ENCODE data around the gene UHMK1.

The UHMK1 gene

DNA sequence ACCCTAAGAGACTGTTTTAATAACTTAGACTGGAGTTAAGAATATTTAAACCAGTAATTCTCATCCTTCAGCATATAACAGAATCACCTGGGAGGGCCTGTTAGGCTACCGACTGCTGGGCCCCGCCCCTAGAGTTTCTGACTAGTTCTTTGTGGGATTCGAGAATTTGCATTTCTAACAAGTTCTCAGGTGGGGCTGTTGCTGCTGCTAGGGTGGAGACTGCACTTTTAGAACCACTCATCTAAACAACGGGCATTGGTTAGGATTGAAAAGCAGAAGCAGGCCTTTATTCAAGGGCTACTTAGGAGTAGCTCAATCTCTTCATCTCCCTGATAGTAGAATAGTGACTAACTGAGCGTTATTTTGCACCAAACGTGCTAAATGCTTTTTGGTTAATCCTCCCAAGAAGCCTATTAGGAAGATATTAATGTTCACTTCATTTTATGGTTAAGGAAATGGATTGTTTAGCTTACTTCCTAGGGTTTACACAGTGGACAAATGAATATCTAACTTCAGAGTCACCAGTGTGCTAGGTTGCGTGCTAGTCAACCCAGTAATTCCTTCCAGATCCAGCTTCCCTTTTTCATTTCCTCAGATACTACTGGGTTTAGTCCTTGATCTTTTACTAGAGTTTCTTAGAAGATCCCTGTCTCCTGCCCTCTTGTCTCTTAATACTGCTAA is 32.8 kb downstream of the UHMK1 start:
- DNase-seq (ENCODE audit: low read depth), result no peak

DNA sequence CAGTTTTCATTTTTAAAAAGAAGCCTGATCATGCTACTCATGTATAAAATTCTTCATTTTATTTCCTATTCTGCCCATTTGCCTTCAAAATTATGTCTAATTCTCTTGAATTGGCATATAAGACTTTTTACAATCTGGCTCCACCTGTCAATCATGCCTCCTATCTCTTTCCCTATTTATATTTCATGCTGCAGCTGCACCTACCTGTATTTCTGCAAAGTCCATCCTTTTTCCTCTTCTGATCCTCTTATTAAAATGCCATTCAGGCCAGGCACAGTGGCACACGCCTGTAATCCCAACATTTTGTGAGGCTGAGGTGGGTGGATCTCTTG is 33.3 kb downstream of the UHMK1 start:
- no peak for DNase-seq (ENCODE audit: low read depth)

- DNase-seq (ENCODE audit: low read depth), result no peak
These were observed 37.9 kb downstream of the UHMK1 start for GRCh38 chr1:162535501-162535900.

GRCh38 chr1:162536511-162536910 is 38.9 kb downstream of the UHMK1 start:
- no peak for DNase-seq (ENCODE audit: low read depth)

DNA sequence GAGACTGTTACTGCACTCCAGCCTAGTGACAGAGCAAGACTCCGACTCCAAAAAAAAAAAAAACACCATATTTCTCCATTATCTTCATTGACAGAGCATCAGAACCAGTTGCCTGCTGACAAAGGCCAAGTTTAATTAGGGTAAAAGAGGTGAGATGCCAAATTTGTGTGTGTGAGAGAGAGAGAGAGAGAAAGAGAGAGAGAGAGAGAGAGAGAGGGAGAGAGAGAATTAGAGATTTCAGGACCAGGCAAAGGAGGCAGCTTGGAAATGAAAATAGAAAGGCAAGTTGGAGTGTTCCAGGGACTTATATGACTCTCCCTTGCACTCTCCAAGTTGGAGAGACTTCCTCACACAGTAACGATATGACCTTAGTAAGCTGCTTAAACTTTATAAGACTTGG is 39.6 kb downstream of the UHMK1 start:
- no peak for DNase-seq (ENCODE audit: low read depth)

DNA sequence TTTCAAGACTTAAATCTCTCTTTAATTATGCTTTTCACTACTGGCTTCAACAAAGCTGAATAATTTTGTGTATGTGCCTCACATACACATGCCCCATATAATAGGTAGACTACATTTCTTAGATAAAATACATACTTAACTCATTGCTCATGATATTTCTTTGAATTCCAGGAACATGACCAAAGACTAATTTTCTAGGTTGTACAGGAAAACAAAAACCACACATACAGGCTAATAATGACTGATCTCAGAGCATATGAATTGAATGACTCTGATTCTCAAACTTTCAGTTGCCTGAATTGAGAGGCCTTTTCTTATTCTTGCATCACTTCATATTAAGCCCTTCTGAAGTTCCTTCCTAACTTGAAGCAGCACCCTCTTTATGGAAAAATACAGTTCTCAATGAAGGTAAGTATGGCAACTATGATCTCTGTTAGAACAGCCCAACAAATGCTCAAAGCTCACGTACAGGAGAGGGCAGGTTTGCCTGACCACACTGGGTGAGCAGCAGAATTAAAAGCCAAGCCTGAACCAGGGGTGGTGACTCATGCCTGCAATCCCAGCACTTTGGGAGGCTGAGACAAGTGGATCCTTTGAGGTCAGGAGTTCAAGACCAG is 41.3 kb downstream of the UHMK1 start:
- DNase-seq (ENCODE audit: low read depth), result no peak

GRCh38 chr1:162541619-162542141 is 44.1 kb downstream of the UHMK1 start:
- DNase-seq (ENCODE audit: low read depth), result no peak

- no peak for DNase-seq (ENCODE audit: low read depth)
These were observed 45.6 kb downstream of the UHMK1 start for GRCh38 chr1:162543228-162543627.

DNA sequence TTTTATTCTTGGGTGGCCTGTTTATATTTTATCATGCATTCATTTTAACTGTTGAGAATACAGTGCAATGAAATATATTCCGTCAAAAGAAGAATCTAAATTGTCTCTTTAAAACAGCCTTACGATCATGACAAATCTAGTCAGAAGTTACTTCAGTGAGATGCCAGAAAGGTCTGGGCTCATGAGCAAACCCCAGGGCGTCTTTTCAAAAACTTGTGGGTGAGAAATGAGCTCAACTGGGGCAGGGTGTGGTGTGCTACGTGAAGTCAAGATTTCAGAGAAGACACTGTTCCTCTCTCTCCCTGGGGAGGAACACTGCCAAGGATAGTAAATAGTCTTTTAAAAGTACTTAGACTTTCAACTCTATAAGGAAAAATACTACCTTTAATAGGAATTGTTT is 50.6 kb downstream of the UHMK1 start:
- DNase-seq (ENCODE audit: low read depth), result no peak

- no peak for DNase-seq (ENCODE audit: low read depth)
These were observed 51.4 kb downstream of the UHMK1 start for GRCh38 chr1:162549001-162549400.

GRCh38 chr1:162550925-162551324 is 53.3 kb downstream of the UHMK1 start:
- no peak for DNase-seq (ENCODE audit: low read depth)

DNA sequence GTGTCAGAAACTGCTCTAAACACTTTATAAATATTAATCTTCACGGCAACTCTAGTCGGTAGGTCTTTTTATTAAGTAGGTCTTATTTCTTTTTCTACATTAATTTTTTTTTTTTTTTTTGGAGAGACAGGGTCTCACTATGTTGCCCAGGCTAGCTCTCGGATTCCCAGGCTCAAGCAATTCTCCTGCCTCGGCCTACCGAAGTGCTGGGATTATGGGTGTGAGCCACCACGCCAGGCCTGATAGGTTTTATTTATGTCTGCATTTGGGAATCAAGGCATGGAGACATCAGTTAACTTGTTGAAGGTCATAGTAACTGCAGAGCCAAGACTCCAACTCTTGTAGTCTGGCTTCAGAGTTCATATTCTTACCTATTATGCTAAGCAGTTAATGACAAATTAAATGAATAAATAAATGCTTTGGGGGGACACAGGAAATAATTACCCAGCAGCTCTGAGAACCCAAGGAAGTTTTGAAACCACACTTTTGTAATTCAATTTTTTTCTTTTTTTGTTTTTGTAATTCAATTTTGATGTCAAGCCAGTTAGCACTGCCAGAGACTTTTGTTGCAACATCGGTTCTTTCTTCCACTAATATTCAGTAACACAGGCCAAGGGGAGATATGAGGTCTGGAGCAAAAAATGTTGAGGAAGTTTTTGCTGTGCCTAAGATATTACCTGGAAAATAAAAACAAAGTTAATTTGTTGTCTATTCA is 54.5 kb downstream of the UHMK1 start:
- no peak for DNase-seq (ENCODE audit: low read depth)

GRCh38 chr1:162552684-162553252 is 55.1 kb downstream of the UHMK1 start:
- DNase-seq (ENCODE audit: low read depth), result no peak

- no peak for DNase-seq (ENCODE audit: low read depth)
These were observed 56.6 kb downstream of the UHMK1 start for GRCh38 chr1:162554258-162554657.

DNA sequence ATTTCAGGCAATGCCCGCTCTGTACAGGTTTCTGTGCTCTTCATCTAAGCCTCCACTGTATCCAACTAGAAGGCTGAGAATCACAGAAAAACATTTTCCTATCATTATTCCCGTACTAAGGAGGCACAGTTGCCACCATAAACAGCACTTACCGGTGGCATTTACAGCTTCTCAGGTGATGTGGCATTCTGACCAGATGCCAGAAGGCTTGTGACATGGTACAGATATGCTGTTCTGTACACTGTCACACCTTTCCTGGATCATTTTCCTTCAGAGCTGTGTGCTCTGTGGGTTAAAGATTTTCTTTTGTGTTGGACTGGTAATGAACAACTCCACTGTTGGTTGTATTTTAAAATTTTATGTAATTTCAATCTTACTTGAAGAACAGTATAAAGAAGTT is 59.9 kb downstream of the UHMK1 start:
- DNase-seq (ENCODE audit: low read depth), result no peak

- DNase-seq (ENCODE audit: low read depth), result no peak
These were observed 62.9 kb downstream of the UHMK1 start for GRCh38 chr1:162560303-162561036.

- DNase-seq (ENCODE audit: low read depth), result peak; percentile 95
These were observed 63.5 kb downstream of the UHMK1 start for GRCh38 chr1:162561037-162561615.

DNA sequence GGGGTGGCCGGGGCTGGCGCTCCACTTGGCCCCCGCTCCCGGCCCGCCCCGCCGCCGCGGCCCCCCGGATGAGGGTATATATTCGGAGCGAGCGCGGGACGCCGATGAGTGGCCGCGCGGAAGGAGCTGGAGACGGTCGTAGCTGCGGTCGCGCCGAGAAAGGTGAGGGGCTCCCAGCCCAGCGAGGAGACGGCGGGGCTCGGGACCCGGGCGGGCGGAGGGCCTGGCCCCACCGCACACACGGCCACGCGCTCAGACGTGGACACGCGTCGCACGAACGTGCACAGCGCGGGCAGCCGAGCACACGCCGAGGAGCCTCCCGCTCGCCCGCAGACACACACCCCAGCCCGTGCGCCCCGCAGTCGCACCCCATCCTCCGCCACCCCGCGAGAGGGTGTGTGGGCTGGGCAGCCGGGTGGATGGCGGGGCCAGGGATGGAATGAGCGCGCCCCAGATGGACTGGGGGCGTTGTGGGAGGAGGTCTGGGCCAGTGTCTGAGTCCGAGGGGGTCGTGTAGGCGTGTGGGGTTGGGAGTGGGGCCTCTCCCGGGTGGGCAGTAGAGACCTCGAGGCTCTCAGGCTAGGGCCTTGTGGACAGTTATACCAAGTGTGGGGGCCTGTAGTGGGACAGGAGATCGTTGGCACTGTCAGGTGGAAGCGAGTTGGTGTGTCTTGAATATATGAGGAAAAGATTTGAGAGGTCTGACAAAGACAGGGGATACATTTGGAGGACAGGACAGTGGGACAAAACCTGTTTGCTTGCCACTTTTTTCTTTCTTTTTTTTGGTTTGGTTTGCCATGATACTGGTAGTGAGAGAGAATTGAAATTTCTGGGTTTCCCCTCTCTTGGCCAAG is 64.2 kb downstream of the UHMK1 start, which contains the start of gene UAP1:
Gene UAP1, plus strand, starts transcription at position 107 of the 854 bp plus-strand sequence. CDS start 4,347 bp downstream, outside the sequence.
- peak; percentile 1 for DNase-seq (ENCODE audit: low read depth)

DNA sequence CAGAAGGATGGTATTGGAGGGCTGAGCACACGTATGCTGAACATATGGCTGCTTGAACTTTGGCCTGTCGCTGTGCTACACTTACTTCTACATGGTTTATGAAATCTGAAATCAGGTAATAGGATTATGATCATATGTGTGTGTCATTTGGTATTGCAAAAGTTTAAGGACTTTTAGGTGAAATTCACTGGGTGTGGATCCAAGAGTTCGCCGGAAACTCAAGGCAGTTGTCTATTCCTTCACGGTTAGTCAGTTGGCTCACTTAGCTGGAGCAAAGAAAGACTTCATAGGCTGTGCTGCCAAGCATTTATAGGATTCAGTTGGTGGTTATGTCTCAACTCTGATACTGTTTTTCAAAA is 64.8 kb downstream of the UHMK1 start:
- DNase-seq (ENCODE audit: low read depth), result no peak

DNA sequence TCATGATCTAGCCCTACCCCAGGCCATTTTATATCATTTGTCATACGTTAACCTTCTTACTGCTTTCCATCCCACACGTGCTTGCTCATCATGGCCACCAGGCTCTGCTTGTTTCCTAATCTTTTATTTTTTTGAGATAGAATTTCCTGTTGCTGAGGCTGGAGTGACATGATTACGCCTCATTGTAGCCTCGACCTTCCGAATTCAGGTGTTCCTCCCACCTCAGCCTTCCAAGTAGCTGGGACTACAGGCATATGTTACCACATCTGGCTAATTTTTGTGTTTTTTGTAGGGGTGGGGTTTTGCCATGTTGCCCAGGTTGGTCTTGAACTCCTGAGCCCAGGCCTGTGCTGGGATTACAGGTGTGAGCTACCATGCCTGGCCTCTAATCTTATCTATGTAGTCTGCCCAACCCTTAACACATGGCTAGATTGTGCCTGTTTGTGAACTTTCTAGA is 67.2 kb downstream of the UHMK1 start:
- DNase-seq (ENCODE audit: low read depth), result no peak

- DNase-seq (ENCODE audit: low read depth), result no peak
These were observed 67.8 kb downstream of the UHMK1 start for GRCh38 chr1:162565460-162565859.

All from stimulated activated CD8-positive, alpha-beta memory T cell treated with anti-CD3 and anti-CD28 coated beads, Interleukin-15, amount 100 ng/mL, for 1 hour (primary cell).